ENCODE results near the gene ABCG1. TPM values are rescaled to one million over a fixed set of nuclear protein-coding genes. Genes with fewer than 3 reads are reported as not detected.

Gene ABCG1
- total RNA-seq, 1 donor from 2014 or later: 74.9 TPM

GRCh38 chr21:42298237-42298636, 79.3 kb downstream of the ABCG1 start:
- Histone ChIP-seq H3K27ac (no peak overlapping the region), H3K9me3 (no peaks in the 10 kb centered on the region), H3K36me3 (peaks cover 33% of the 10 kb centered on the region), H3K4me3 (no peak overlapping the region), H3K27me3 (ENCODE audit: low read depth) (no peaks in the 10 kb centered on the region), H3K4me1 (peaks cover 7% of the 10 kb centered on the region)
- TF ChIP-seq, protein P1, sequence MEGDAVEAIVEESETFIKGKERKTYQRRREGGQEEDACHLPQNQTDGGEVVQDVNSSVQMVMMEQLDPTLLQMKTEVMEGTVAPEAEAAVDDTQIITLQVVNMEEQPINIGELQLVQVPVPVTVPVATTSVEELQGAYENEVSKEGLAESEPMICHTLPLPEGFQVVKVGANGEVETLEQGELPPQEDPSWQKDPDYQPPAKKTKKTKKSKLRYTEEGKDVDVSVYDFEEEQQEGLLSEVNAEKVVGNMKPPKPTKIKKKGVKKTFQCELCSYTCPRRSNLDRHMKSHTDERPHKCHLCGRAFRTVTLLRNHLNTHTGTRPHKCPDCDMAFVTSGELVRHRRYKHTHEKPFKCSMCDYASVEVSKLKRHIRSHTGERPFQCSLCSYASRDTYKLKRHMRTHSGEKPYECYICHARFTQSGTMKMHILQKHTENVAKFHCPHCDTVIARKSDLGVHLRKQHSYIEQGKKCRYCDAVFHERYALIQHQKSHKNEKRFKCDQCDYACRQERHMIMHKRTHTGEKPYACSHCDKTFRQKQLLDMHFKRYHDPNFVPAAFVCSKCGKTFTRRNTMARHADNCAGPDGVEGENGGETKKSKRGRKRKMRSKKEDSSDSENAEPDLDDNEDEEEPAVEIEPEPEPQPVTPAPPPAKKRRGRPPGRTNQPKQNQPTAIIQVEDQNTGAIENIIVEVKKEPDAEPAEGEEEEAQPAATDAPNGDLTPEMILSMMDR (IDR thresholded peaks at IDR 0.05): no peak
- intact Hi-C loops (cut with DNase I): no loop called here
- ATAC-seq (no peak), DNase-seq (no peak)

DNA sequence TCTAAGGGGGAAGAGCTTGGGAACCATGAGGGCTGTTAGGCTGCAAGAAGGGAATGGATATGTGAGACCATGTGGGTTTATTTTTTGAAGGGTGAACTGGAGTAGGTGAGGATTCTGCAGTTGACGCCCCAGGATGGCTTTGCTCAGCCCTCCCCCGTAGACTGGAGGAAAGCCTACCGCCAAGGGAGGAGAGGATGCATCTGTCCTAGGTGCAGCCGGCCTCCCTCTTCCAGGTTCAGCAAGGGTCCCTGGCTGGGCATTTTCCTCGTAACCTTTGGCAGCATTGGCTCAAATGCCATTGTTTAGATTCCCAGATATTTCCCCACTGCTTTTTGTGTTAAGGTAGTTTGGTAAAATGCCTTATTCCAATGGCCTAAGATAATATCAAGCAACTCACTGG, 79.7 kb downstream of the ABCG1 start:
- no peaks in the 10 kb centered on the region for H3K27me3 ChIP-seq (ENCODE audit: low read depth)
- H3K36me3 ChIP-seq: peaks cover 33% of the 10 kb centered on the region
- peaks cover 7% of the 10 kb centered on the region for H3K4me1 ChIP-seq
- H3K9me3 ChIP-seq: no peaks in the 10 kb centered on the region
- TF ChIP-seq, protein P1 (IDR thresholded peaks at IDR 0.05): no peak
- no peak overlapping the region for H3K27ac ChIP-seq
- no peak for ATAC-seq
- H3K4me3 ChIP-seq: no peak overlapping the region
- no peak for DNase-seq
- intact Hi-C loops (cut with DNase I): no loop called here

- Histone ChIP-seq H3K9me3 (no peaks in the 10 kb centered on the region), H3K27ac (peak overlapping the region; percentile 63), H3K27me3 (ENCODE audit: low read depth) (no peaks in the 10 kb centered on the region), H3K4me1 (peaks cover 7% of the 10 kb centered on the region), H3K4me3 (no peak overlapping the region), H3K36me3 (peaks cover 26% of the 10 kb centered on the region)
- intact Hi-C loops (cut with DNase I): no loop called here
- ATAC-seq (peak in 1 of 2 donors; percentile 70), DNase-seq (peak; percentile 75)
- TF ChIP-seq, protein P1 (IDR thresholded peaks at IDR 0.05): no peak
Measured at GRCh38 chr21:42299324-42300044, 80.5 kb downstream of the ABCG1 start.

DNA sequence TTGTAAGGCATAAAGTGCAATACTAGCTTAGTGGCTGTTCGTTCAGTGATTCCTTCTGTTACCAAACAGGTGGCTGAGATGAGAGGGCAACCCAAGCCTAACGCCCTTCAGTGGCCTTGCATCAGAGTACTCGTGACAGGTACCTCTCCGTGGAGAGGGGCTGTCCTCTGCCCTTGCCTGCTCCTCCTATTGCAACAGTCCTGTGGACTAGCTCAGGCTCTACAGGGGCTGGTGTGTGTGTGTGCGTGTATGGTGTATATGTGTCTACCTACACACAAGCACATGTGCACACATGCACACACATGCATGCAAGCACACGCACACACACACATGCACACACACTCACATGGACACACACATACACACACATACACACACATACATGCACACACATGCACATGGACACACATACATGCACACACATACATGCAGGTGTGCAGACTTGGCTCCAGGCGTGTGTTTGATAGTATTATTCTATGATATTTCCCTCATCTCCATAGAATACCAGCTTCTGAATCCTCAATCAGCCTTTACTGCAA, 81.2 kb downstream of the ABCG1 start:
- DNase-seq (peak; percentile 51), ATAC-seq (peak in 1 of 2 donors; percentile 51)
- intact Hi-C loops (cut with DNase I): no loop called here
- Histone ChIP-seq H3K27me3 (ENCODE audit: low read depth) (no peaks in the 10 kb centered on the region), H3K4me3 (no peak overlapping the region), H3K4me1 (peaks cover 7% of the 10 kb centered on the region), H3K9me3 (no peaks in the 10 kb centered on the region), H3K36me3 (peaks cover 23% of the 10 kb centered on the region), H3K27ac (peak overlapping the region; percentile 63)
- TF ChIP-seq, protein P1 (IDR thresholded peaks at IDR 0.05): no peak

DNA sequence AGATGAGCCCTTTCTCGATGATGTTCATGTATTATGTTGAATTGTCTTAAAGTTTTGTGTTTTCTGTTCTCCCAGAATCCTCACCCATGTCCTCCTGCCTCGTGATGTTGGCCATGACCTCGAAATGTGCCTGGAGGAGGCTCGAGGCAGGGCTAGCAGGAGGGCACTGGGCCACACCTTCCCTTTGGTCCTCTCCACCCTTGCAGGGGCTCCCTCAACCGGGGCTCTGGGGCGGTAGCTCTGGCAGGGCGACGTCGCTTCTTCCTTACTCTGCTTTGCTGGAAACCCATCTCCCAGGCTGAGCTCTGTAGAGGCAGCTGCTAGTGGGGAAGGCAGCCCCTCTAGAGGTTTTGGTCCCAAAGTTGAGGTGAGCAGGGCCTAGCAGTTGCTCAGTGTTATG, 82.0 kb downstream of the ABCG1 start:
- intact Hi-C loops (cut with DNase I): no loop called here
- no peaks in the 10 kb centered on the region for H3K27me3 ChIP-seq (ENCODE audit: low read depth)
- peak overlapping the region; percentile 57 for H3K27ac ChIP-seq
- DNase-seq (peak; percentile 29), ATAC-seq (no peak)
- TF ChIP-seq, protein P1 (IDR thresholded peaks at IDR 0.05): no peak
- H3K4me1 ChIP-seq: peaks cover 7% of the 10 kb centered on the region
- H3K36me3 ChIP-seq: peaks cover 15% of the 10 kb centered on the region
- H3K9me3 ChIP-seq: no peaks in the 10 kb centered on the region
- no peak overlapping the region for H3K4me3 ChIP-seq
